GM18498 (cell line): ENCODE results near the gene TSPAN10.
A peak's percentile ranks its signal among the peaks of the same experiment; 100 is the strongest.
"Not testable (repeated sequence)": the region's sequence is repeated elsewhere in the genome, so short reads cannot be mapped to it uniquely, and the experiment has no call there.

Experiments used
- ATAC-seq: cut with Tn5 transposase; IDR thresholded peaks from one replicate; pipeline ENCODE4 v1.9.1; 2021; ENCODE audit warnings: mild to moderate bottlenecking, moderate library complexity; ENCODE audit not compliant: unreplicated experiment

TSPAN10 gene

DNA sequence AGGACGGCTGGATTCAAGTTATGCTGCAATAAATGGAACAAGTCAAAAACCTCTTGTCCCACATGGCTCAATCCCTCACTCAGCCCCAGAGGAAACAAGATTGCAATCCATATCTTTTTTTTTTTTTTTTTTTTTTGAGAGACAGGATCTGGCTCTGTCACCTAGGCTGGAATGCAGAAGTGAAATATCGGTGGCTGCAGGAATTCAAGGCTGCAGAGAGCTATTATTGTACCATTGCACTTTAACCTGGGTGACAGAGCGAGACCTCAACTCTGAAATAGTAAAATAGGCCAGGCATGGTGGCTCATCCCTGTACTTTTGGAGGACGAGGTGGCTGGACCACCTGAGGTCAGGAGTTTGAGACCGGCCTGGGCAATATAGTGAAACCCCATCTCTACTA is 22.0 kb downstream of the TSPAN10 start:
- no peak for ATAC-seq

DNA sequence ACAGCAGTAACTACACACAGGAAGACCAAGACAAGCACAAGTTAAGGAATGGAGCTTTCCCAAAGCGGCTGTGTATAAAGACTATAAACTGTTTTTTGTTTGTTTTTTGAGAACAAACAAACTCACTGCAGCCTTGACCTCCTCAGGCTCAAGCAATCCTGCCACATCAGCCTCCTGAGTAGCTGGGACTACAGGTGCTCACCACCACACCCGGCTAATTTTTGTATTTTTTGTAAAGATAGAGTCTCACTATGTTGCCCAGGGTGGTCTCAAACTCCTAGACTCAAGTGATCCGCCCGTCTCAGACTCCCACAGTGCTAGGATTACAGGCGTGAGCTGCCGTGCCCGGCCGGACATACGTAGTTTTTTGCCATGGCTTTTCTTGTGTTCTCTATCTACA is 23.4 kb downstream of the TSPAN10 start:
- no peak for ATAC-seq

DNA sequence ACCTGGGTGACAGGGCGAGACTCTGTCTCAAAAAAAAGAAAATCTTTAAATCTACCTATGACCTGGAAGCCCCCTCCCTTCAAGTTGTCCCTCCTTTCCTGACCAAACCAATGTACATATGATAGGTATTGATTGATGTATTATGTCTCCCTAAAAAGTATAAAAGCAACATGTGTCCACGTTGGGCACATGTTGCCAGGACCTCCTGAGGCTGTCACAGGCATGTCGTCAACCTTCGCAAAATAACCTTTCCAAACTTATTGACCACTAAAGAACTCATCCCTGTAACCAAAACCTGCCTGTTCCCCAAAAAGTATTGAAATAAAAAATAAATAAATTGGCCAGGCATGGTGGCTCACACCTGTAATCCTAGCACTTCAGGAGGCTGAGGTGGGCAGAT is 25.0 kb downstream of the TSPAN10 start:
- no peak for ATAC-seq

DNA sequence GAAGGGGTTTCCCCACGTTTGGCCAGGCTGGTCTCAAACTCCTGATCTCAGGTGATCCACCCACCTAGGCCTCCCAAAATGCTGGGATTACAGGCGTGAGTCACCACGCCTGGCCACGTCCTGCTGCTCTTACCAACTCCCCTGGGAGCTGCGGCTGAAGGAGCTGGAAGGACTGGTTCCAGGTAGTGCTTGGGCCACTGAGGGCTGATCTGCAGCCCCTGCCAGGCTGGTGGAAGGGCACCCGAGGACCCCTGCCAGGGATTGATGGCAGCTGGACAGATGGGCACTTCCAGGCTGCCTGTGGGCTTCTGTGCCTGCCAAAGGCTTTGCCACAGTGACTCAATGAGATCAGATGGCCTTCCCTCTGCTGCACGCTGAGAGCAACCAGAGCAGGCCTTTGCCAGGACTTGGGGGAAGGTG is 27.1 kb downstream of the TSPAN10 start:
- no peak for ATAC-seq

DNA sequence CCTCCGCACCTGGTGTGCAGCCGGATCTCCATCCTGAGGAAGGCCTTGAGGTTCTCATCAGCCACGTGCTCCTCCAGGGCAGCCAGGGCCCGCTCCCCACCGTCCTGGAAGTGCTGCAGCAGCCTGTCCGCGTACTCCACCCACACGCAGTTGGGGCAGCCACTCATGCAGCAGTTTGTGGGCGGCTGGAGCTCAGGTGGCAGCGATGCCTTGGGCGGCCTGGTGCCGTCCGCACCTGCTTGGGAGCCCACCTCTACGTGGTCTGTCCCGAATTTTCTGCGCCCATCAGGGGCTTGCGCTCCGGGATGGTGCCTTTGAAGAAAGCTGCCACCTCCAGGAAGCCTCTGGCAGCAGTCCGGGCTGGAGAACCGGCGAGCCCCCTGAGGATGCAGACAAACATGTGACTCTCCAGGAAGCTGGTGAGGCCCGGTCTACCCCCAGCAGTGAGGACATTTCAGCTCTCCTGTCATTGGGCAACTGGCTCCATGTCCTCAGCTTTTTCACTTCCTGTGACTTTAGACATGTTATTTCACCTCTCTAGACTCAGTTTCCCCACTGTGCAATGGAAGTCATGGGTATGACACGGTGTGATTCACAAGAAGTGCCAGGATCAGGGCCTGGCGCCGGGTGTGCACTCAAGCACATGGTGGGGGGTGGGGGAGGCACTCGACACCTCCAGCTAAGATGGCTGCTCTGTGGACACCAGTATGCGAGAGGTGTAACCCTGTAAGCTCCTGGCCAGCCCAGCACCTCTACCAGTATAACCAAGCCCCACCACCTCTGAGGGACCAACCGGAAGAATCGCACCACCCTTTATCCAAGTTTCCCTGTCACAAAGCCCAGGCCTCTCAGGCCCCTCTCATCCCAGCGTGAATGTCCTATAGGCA is 28.5 kb downstream of the TSPAN10 start:
- peak; percentile 18 for ATAC-seq

DNA sequence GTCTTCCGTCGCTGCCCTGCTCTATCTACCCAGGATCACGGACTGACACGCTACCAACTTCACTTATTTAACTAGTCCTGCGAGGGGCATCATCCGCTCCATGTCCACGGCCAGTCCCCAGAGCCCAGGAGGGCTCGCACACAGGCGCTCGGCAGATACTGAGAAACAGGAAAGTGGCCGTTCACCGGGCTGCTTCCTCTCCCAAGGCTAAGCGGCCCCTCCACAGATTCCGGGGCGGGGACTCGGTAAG is 29.0 kb downstream of the TSPAN10 start:
- no peak for ATAC-seq

DNA sequence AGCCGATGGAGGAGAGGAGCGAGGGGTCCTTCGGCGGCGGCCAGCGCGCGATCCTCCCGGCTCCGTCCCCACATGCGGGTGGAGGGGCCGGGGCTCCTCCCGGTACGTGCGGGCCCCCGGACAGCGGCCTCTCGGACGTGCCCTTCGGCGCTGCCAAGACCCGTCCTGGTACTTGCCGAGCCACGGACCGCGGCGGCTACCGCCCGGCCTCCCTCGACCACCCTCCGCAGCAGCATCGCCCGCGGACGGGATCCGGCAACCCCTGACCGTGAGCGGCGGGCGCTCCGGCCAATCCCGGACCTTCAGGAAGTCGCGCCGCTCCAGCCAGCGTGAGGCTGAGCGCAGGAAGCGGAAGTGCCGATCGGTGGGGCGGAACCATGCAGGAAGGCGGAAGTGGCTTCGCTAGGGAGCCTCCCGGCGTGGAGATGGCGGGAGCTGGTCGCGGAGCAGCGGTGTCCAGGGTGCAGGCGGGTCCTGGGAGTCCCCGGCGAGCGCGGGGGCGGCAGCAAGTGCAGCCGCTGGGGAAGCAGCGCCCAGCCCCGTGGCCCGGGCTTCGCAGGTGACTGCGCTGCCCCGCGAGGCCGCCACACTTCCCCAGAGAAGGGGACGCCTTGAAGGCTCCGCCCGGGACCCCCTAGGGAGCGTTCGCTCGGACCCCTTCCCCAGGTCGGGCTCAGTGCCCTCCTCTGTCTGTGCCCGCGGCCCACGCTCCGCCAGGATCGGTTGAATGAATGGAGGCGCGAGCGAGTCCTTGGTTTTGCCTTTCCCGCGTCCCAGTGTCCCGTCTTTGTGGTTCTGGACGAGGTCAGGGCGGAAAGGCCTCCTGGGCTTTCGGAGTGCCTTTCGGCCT is 29.6 kb downstream of the TSPAN10 start, which contains the start of the genes CCDC137 and OXLD1:
CCDC137 (plus strand) TSS at position 396 of the 850 bp plus-strand sequence; CDS start at position 426, 30 bp downstream.
OXLD1 (minus strand) TSS at position 264 of the 850 bp plus-strand sequence; CDS start at position 236, 28 bp downstream.
- ATAC-seq: peak; percentile 94

DNA sequence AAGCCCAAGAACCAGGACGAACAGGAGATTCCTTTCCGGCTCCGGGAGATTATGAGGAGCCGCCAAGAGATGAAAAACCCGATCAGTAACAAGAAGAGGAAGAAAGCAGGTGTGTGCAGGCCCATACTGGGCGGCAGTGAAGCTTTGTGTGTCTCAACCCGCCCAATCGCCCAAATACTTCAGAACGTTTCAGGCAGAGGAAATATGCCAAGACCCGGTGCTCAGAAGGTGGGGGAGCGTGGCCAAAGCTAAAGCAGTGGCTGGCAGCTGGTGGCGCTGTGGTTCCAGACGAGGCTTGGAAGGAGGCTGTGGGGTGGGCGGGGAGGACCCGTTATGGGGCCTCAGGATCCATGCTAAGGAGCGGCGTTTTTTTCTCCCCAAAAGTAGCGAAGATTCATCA is 30.8 kb downstream of the TSPAN10 start:
- no peak for ATAC-seq

DNA sequence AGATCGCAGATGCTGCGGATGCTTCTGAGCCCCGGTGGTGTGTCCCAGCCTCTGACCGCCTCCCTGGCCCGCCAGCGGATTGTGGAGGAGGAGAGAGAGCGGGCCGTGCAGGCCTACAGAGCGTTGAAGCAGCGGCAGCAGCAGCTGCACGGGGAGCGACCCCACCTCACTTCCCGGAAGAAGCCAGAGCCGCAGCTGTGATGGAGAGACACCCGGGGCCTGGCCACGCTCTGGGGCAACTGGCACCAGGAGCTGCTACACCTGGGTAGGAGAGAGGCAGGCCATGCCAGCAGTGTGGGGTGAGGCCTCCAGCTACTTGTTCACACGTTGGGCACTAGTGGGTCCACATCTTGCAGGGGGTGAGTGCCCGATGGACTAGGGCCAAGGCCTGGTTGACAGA is 35.5 kb downstream of the TSPAN10 start:
- ATAC-seq: no peak

DNA sequence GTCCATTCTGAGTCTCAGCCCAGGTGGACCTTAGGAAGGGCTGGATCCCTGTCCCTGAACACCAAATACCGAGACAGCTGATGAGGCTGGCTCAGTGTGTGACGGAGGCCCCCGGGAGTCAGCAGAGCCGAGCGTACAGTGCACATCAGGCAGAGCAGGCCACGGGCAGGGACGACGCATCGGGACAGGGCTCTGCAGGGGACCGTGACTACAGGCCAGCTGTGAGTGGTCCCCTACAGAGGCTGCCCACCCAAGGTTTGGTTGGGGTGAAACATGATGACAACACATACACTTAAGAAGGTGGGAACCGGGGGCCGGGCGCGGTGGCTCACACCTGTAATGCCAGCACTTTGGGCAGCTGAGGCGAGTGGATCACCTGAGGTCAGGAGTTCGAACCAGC is 36.0 kb downstream of the TSPAN10 start:
- no peak for ATAC-seq

DNA sequence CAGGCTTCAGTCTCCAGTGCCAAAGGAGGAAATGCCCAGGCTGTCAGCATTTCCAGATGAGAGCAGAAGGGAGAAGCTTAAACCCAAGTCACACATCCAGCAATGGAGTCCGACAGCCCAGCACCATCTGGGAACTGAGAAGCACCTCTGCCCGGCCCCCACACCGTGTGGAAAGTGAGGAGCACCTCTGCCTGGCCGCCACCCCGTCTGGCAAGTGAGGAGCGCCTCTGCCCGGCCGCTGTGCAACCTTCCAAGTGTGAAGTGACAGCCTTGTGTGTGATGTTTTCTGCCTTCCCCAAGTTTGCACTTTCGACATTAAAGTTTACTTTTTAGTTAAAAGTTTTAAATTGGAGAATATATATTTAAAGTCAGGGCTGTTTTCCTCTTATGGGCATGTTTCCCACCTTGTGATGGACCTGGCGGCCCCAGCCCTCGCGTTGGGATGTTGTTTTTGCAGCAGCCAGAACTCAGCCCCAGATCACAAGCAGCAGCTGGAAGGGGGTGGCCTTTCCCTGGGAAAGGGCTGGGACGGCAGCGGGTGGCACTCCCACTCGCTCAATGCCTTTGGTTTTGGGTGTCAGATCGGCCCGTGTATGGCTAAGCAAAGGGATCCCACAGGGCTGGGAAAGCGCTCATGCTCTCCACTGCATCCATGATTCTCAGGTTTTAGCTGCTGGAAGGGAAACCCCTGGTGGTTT is 36.7 kb downstream of the TSPAN10 start:
- ATAC-seq: no peak

DNA sequence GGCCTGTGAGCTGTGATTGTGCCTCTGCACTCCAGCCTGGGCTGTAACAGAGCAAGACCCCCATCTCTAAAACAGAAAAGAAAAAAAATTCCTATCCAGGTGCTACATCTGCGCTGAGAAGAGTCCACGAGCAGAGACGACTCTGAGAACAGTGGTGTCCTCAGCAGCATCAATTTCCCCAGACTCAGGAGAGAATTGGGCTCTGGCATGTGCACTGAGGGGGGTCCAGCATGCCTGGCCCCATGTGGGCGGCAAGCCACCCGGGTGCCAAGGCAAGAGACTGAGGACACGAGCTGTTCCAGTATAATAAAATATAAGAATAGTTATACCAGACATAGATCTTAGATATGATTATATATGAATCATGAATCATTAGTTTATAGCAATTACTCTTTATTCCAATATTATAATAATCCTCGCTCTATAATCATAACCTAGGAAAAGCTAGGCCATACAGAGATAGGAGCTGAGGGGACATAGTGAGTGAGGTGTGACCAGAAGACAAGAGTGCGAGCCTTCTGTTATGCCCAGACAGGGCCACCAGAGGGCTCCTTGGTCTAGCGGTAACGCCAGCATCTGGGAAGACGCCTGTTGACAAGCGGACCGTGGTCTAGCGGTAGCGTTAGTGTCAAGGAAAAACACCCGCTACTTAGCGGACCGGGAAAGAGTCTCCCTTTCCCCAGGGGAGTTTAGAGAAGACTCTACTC is 38.7 kb downstream of the TSPAN10 start:
- ATAC-seq: not testable (repeated sequence)

DNA sequence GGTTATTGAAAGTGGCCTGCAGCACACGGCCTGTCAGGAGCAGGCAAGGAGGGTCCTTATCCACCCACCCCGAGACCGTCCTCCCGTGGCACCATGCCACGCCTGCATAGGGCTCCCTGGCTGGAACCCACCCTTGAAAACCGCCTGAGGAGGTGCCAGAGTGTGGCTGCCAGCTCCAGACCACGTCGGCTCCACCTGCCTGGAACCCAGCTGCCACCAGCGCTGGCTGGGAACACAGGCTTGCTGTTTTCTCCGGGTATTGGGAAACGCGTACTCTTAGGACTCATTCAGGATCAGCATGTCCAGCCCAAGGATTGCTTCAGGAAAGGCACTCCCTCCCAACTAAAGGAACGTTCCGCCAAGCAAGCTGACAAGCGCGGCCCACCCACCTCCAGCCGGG is 39.9 kb downstream of the TSPAN10 start:
- ATAC-seq: no peak

DNA sequence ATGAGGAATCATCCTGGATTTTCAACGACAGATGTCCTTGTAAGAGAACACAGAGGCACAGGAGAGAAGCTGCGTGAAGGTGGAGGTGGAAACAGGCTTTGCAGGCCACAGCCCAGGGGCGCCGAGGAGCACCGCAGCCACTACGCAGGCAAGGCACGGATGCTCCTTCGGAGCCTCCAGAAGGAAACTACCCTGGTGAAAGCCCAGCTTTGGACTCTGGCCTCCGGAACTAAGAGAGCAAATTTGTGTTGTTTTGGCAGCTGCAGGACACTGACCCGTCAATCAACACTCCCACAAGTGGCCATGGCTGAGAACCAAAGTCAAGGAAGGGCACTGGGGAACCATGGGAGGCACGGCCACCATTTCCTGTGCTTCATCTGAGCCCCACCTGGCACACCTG is 43.2 kb downstream of the TSPAN10 start:
- no peak for ATAC-seq

DNA sequence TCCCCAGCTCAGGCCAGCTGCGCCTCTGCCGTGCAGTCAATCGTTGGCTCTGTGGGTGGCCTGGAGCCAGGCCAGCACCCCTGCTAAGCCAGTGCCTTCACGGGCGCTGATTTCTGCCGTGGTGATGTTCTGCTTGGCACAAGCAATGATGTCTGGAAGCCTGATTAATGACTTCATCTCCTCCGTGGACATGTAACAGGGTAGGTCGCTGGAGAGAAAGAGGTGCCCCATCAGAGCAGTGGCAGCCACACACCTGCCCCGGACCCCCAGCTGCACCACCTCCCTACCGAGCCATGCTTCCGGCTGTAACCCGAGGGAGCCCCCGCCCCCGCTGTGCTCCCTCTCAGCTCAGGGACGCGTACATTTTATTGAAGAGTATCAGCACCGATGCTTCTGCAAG is 44.7 kb downstream of the TSPAN10 start:
- ATAC-seq: no peak

DNA sequence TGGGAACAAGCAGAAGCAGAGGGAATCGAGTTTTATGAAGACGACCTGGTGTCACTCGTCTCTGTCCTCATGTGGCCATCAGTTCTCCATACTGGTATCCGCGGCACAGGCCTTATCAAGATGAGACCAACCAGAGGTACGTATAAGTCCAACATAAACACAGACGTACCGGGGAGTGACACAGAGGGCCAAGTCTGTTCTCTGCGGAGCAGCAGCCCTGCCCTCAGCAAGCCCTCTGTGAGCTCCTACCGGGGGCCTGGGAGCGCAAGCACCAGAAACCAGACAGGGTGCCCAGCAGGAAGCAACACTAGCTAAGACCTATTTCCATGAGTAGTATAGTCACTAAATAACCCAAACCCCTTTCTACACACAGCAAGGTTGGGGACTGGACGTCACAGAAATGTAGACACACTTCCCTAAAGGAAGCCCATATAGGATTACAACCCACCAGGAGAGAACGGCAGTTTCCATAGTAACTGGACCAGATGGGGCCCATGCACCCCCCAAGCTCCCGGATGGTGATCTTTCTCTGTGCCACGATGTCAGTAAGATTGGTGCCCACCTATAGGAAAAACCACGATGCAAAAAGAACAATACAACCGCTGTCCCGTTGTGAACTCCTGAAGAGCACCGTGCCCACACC is 45.7 kb downstream of the TSPAN10 start:
- ATAC-seq: no peak

DNA sequence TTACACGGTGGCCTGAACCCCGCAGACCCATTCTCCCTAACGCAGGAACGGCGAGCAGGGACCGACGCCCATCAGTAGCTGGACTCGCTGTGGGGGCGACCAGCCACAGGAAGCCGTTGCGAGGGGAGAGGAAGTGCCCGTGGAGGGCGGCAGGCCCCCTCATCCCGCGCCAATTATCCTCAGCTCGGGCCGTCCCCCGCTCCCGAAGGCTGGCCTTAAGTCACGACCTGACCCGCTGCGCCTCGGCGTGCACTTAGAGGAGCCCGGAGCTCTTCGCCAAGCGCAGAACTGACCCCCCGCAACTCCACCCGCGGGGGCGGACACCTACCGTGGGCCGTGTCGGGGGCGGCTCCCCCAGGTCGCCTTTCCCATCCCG is 46.2 kb downstream of the TSPAN10 start:
- ATAC-seq: no peak

DNA sequence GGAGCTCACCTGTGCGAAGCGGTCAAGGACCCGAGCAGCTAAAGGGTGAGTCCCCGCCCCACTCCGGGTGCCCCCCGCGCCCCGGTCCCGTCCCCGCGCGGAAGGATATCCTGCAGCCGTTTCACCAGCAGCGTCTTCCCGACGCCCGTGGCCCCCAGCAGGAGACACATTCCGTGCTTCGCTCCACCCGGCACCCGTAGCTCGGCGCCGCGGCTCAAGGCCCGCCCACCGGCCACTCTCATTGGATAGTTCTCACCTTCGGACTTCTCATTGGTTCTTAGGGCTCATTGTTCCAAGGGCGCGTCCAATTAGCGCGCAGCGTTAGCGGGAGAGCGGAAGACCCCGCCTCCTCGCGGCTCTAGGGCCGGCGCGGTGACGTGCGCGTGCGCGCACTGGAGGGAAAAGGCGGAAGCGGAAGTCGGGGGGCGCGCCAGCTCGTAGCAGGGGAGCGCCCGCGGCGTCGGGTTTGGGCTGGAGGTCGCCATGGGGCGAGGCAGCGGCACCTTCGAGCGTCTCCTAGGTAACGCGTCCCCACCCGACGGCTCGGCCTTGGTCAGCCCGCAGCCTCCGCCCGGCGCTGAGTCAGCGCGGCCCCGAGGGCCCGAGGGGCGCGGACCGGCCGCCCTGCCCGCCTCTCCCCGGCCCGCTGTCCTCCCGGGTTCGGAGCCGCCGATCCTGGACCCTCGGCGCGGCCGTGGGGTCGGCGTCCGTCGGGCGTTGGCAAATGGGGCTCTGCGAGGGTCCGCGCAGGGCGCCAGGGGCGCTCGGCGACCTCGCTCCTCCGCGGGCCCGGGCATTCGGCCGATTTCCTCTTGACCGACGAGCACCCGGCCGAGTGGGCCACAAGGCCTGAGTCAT is 46.8 kb downstream of the TSPAN10 start, which contains the start of the genes ARL16 and HGS:
ARL16 (minus strand) TSS at position 214 of the 858 bp plus-strand sequence; CDS start at position 170, 44 bp downstream.
HGS (plus strand) TSS at position 428 of the 858 bp plus-strand sequence; CDS start at position 484, 56 bp downstream.
- ATAC-seq: peak; percentile 95

DNA sequence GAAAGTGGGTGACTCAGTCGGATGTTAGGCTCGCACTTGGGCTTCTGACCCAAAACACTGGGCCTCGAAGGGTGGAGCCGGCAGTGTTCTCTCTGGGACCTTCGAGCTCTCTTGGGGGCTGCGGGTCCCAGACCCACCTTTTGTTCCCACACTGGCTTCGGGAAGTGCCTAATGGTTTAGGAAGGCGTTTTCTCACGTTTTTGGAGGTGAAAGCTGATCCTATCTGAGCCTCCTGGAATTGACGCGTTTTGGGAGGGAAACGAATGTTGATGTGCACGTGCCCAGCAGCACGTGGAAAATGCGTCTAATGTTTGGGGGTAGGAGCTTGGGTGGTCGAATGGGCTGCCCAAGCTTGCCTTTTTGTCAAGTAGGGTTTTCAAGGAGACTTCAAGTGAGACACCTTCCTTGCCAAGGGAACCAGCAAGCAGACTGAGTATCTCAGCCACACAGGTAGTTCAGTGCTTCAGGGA is 47.5 kb downstream of the TSPAN10 start:
- ATAC-seq: no peak
